ENCODE data around the gene QRICH1. TPM values are rescaled to one million over a fixed set of nuclear protein-coding genes. Genes with fewer than 3 reads are reported as not detected.

Gene QRICH1
- total RNA-seq, 1 experiment from 2014 or later = 96.1 TPM

DNA sequence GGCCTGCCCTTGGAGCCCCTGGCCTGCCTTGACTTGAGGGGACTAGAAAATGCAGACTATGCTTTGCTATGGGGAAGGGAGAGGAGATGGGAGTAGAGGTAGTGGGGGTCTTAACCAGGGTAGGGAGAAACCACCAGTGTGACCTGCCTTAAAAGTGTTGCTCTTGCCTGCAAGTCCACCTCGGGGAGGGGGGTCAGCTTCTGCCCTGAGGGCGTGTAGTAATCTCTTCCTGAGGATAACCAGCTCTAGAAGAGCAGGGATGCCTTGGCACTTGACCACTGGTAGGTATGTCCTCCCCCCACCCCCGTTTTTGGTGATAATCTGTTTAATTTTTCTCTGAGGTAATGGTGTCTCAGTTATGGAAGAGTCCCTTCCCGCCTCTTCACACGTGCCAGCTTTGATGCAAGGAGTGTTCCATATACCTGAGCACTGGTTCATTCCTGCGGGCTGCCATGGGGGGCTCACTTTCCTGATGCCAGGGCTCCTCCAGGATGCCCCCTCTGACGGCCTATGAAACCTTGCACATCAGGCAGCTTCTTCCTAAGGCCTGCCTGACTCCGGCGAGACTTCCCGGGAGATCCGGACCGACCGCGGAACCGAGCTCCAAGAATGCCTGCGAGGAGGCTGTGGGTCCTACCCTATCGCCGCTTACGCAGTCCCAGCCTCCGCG, 104.6 kb downstream of the QRICH1 start:
- H3K36me3 Mint-ChIP-seq (ENCODE audit: insufficient read depth, unreplicated experiment) = peaks cover 12% of the 10 kb centered on the region
- intact Hi-C loops (cut with micrococcal nuclease) = loop anchor here (2.0 kb wide), 3 partner anchors 18 to 460 kb away; partner anchors contain the start of gene WDR6
- TF ChIP-seq CTCF (IDR thresholded peaks at IDR 0.05; ENCODE audit: unreplicated experiment) = no peak
- no peaks in the 10 kb centered on the region for H3K9me3 Mint-ChIP-seq (ENCODE audit: unreplicated experiment)
- H3K4me3 Mint-ChIP-seq (ENCODE audit: unreplicated experiment) = peak overlapping the region; percentile 89
- peaks cover 29% of the 10 kb centered on the region for H3K4me1 Mint-ChIP-seq (ENCODE audit: insufficient read depth, unreplicated experiment)
- CTCF ChIA-PET = interaction anchor here (0.6 to 5.7 kb wide), 17 partner anchors 9 to 460 kb away, joined by 3 to 38 read pairs (median 3); partner anchors contain the start of genes DALRD3, IMPDH2, NDUFAF3 and QRICH1
- no peaks in the 10 kb centered on the region for H3K27me3 Mint-ChIP-seq (ENCODE audit: insufficient read depth, unreplicated experiment)
- BruUV-seq (replicated peaks) = TSS peak; percentile 37
- no peak for DNase-seq (ENCODE audit: unreplicated experiment)
- POLR2A ChIA-PET = interaction anchor here (0.7 to 7.4 kb wide), 13 partner anchors 9 to 362 kb away, joined by 3 to 131 read pairs (median 4); partner anchors contain the start of genes ARIH2, DALRD3, IMPDH2 and LAMB2
- H3K27ac Mint-ChIP-seq (ENCODE audit: low read depth, unreplicated experiment) = peak overlapping the region; percentile 71

DNA sequence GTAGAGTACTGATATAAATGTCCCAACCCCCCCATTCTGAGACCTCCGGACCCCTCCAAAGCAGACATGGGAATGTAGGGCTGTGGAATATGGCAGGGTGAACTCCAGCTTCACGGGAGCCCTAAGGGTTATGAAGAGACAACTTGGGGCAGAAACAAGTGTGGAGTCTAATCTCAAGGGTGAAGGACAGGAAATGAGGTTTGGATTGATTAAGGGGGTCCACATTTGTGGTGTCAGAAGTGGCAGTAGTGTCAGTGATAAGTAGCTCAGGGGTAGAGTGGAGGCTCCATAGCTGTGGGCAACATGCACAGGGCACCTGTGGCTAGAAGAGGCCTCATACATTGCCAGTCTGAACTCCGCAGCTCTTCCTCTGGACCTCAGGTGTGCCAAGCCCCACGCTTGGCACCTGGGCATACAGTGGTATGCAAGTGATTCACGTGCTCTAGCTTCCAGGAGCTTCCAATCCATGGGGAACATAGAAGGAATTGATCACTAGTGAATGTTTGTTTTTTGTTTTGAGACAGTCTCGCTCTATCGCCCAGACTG, 108.0 kb downstream of the QRICH1 start:
- DNase-seq (ENCODE audit: unreplicated experiment) = no peak
- Mint-ChIP-seq H3K4me3 (ENCODE audit: unreplicated experiment) (no peak overlapping the region), H3K27me3 (ENCODE audit: insufficient read depth, unreplicated experiment) (no peaks in the 10 kb centered on the region), H3K27ac (ENCODE audit: low read depth, unreplicated experiment) (peak overlapping the region; percentile 39), H3K9me3 (ENCODE audit: unreplicated experiment) (no peaks in the 10 kb centered on the region), H3K4me1 (ENCODE audit: insufficient read depth, unreplicated experiment) (peaks cover 18% of the 10 kb centered on the region), H3K36me3 (ENCODE audit: insufficient read depth, unreplicated experiment) (peaks cover 38% of the 10 kb centered on the region)
- BruUV-seq (replicated peaks) = no TSS peak
- intact Hi-C loops (cut with micrococcal nuclease) = no loop called here
- TF ChIP-seq CTCF (IDR thresholded peaks at IDR 0.05; ENCODE audit: unreplicated experiment) = no peak
- ChIA-PET CTCF (interaction anchor here (0.6 to 5.7 kb wide), 8 partner anchors 11 to 463 kb away, joined by 3 to 38 read pairs (median 6); partner anchors contain the start of genes NDUFAF3 and WDR6), POLR2A (interaction anchor here (0.6 to 2.3 kb wide), 2 partner anchors 22 to 229 kb away, joined by 4 to 6 read pairs; partner anchors contain the start of gene WDR6)

DNA sequence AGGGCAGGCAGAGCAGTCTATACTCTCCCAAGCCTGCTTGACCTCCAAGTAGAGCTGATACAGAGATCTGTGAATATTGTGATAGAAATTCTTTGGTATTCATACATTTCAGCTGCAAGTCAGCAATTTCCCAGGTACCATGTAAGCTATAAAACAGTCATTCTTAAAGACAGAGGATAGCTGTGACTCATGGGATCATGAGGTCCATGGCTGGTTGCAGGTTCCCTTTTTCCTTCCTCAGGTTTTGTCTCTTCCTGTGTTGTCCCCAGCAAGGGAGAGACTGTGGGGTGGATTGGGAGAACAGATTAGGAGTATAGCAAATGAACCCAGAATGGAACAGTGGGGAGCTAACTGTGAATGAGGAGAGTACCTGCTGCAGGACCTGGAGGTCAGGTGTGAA, 109.2 kb downstream of the QRICH1 start:
- H3K9me3 Mint-ChIP-seq (ENCODE audit: unreplicated experiment) = no peaks in the 10 kb centered on the region
- peak overlapping the region; percentile 12 for H3K27ac Mint-ChIP-seq (ENCODE audit: low read depth, unreplicated experiment)
- ChIA-PET CTCF (interaction anchor here (0.7 to 1.7 kb wide), 4 partner anchors 29 to 465 kb away, joined by 3 to 7 read pairs (median 4); partner anchors contain the start of gene NDUFAF3), POLR2A (interaction anchor here (1.4 to 2.3 kb wide), 2 partner anchors 12 to 23 kb away, joined by 4 to 6 read pairs; partner anchors contain the start of gene WDR6)
- DNase-seq (ENCODE audit: unreplicated experiment) = no peak
- BruUV-seq (replicated peaks) = no TSS peak
- no peak overlapping the region for H3K4me3 Mint-ChIP-seq (ENCODE audit: unreplicated experiment)
- peaks cover 50% of the 10 kb centered on the region for H3K36me3 Mint-ChIP-seq (ENCODE audit: insufficient read depth, unreplicated experiment)
- intact Hi-C loops (cut with micrococcal nuclease) = no loop called here
- TF ChIP-seq CTCF (IDR thresholded peaks at IDR 0.05; ENCODE audit: unreplicated experiment) = no peak
- H3K27me3 Mint-ChIP-seq (ENCODE audit: insufficient read depth, unreplicated experiment) = no peaks in the 10 kb centered on the region
- H3K4me1 Mint-ChIP-seq (ENCODE audit: insufficient read depth, unreplicated experiment) = peaks cover 16% of the 10 kb centered on the region

GRCh38 chr3:48983096-48983495, 110.8 kb downstream of the QRICH1 start:
- Mint-ChIP-seq H3K36me3 (ENCODE audit: insufficient read depth, unreplicated experiment) (peaks cover 66% of the 10 kb centered on the region), H3K4me1 (ENCODE audit: insufficient read depth, unreplicated experiment) (peaks cover 5% of the 10 kb centered on the region), H3K27ac (ENCODE audit: low read depth, unreplicated experiment) (peak overlapping the region; percentile 19), H3K27me3 (ENCODE audit: insufficient read depth, unreplicated experiment) (no peaks in the 10 kb centered on the region), H3K4me3 (ENCODE audit: unreplicated experiment) (no peak overlapping the region), H3K9me3 (ENCODE audit: unreplicated experiment) (no peaks in the 10 kb centered on the region)
- POLR2A ChIA-PET = no interaction called here
- CTCF ChIA-PET = no interaction called here
- no peak for DNase-seq (ENCODE audit: unreplicated experiment)
- no TSS peak for BruUV-seq (replicated peaks)
- intact Hi-C loops (cut with micrococcal nuclease) = no loop called here
- TF ChIP-seq CTCF (IDR thresholded peaks at IDR 0.05; ENCODE audit: unreplicated experiment) = no peak

All from MCF 10A (cell line).